ENCODE data around the gene ST3GAL4.

GRCh38 chr11:126370016-126370415, 14.5 kb downstream of the ST3GAL4 start:
- TF ChIP-seq CTCF (IDR thresholded peaks at IDR 0.05) (no peak), POLR2A (IDR thresholded peaks at IDR 0.05) (no peak), POLR2AphosphoS5 (IDR thresholded peaks at IDR 0.05) (no peak)
